ENCODE data around the gene FAS.

Gene FAS

GRCh38 chr10:88987840-88988239 is 2.8 kb upstream of the FAS start:
- no peak for DNase-seq (ENCODE audit: low spot score)
- ChIA-PET CTCF (interaction anchor here (0.6 to 2.4 kb wide), 14 partner anchors 8 to 422 kb away, joined by 3 to 14 read pairs (median 4); no protein-coding TSS in a partner anchor), POLR2A (ENCODE audit: low non-redundant PET) (no interaction called here)
- no peak for TF ChIP-seq CTCF (conservative IDR thresholded peaks at IDR 0.05; ENCODE audit: low read depth)
- H3K27ac ChIP-seq = no peak overlapping the region

GRCh38 chr10:88989423-88989822 is 1.2 kb upstream of the FAS start:
- no peak for TF ChIP-seq CTCF (conservative IDR thresholded peaks at IDR 0.05; ENCODE audit: low read depth)
- POLR2A ChIA-PET (ENCODE audit: low non-redundant PET) = interaction anchor here (0.5 kb wide), 1 partner anchor 66 kb away, joined by 3 read pairs; no protein-coding TSS in a partner anchor

GRCh38 chr10:88989824-88990383 is 694 bp upstream of the FAS start:
- peak overlapping the region; percentile 100 for H3K27ac ChIP-seq
- peak; percentile 53 for DNase-seq (ENCODE audit: low spot score)
- TF ChIP-seq CTCF (conservative IDR thresholded peaks at IDR 0.05; ENCODE audit: low read depth) = no peak
- CTCF ChIA-PET = interaction anchor here (0.7 to 2.5 kb wide), 6 partner anchors 55 to 368 kb away, joined by 3 to 11 read pairs (median 4); no protein-coding TSS in a partner anchor
- POLR2A ChIA-PET (ENCODE audit: low non-redundant PET) = interaction anchor here (0.5 to 1.1 kb wide), 2 partner anchors 57 to 66 kb away, joined by 3 read pairs; no protein-coding TSS in a partner anchor

More at GRCh38 chr10:88989423-88989822, 1.2 kb upstream of the FAS start:
- DNase-seq (ENCODE audit: low spot score) = no peak
- peak overlapping the region; percentile 100 for H3K27ac ChIP-seq
- CTCF ChIA-PET = interaction anchor here (0.7 to 2.5 kb wide), 3 partner anchors 56 to 369 kb away, joined by 3 to 11 read pairs (median 4); no protein-coding TSS in a partner anchor

GRCh38 chr10:88991161-88991898 is 732 bp downstream of the FAS start:
- H3K27ac ChIP-seq = peak overlapping the region; percentile 100
- TF ChIP-seq CTCF (conservative IDR thresholded peaks at IDR 0.05; ENCODE audit: low read depth) = no peak
- ChIA-PET POLR2A (ENCODE audit: low non-redundant PET) (interaction anchor here (1.1 kb wide), 1 partner anchor 59 kb away, joined by 3 read pairs; no protein-coding TSS in a partner anchor), CTCF (interaction anchor here (0.7 to 2.5 kb wide), 7 partner anchors 38 to 334 kb away, joined by 3 to 11 read pairs (median 5); no protein-coding TSS in a partner anchor)
- DNase-seq (ENCODE audit: low spot score) = peak; percentile 77

GRCh38 chr10:88991899-88992320 is 1.3 kb downstream of the FAS start:
- no peak for TF ChIP-seq CTCF (conservative IDR thresholded peaks at IDR 0.05; ENCODE audit: low read depth)
- peak overlapping the region; percentile 100 for H3K27ac ChIP-seq
- POLR2A ChIA-PET (ENCODE audit: low non-redundant PET) = no interaction called here
- no peak for DNase-seq (ENCODE audit: low spot score)
- CTCF ChIA-PET = interaction anchor here (0.6 to 2.2 kb wide), 5 partner anchors 38 to 985 kb away, joined by 3 to 8 read pairs (median 4); no protein-coding TSS in a partner anchor

- H3K27ac ChIP-seq = no peak overlapping the region
- no peak for DNase-seq (ENCODE audit: low spot score)
- CTCF ChIA-PET = interaction anchor here (0.6 to 2.2 kb wide), 2 partner anchors 58 to 1917 kb away, joined by 3 to 8 read pairs; no protein-coding TSS in a partner anchor
- TF ChIP-seq CTCF (conservative IDR thresholded peaks at IDR 0.05; ENCODE audit: low read depth) = no peak
- POLR2A ChIA-PET (ENCODE audit: low non-redundant PET) = interaction anchor here (0.6 kb wide), 1 partner anchor 226 kb away, joined by 3 read pairs; no protein-coding TSS in a partner anchor
These were observed 2.4 kb downstream of the FAS start for GRCh38 chr10:88992921-88993524.
